ENCODE results near the gene NOP16. TPM values are rescaled to one million over a fixed set of nuclear protein-coding genes. Genes with fewer than 3 reads are reported as not detected.

Gene NOP16
- total RNA-seq, 1 experiment from 2014 or later = 56.2 TPM

DNA sequence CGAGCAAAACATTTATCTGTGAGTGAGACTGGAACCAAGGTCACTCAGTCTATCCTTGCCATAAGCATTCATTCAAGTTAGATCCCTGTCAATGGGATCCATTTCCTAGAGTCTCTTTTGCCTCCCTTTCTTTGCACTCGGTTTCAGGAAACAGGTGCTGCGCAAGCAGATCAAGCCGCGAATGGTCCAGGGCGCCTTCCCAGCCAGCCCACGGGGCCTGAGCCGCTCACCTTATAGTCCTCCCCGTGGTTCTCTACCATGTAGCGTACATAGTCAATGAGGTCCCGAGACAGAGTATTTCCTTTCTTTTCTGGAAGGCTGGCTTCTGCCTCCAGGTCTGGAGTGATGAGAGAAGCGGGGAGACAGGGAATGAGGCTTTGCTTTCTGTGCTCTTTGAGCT is 3.4 kb downstream of the NOP16 start:
- H3K36me3 ChIP-seq (replicated peaks; ENCODE audit: control insufficient read depth, insufficient read depth, low read length) = peaks cover 16% of the 10 kb centered on the region
- no peaks in the 10 kb centered on the region for H3K27me3 ChIP-seq (ENCODE audit: control insufficient read depth, insufficient read depth, low read length)
- no peak for DNase-seq
- H3K4me3 ChIP-seq (ENCODE audit: insufficient read depth, low read depth, low read length) = no peak overlapping the region

DNA sequence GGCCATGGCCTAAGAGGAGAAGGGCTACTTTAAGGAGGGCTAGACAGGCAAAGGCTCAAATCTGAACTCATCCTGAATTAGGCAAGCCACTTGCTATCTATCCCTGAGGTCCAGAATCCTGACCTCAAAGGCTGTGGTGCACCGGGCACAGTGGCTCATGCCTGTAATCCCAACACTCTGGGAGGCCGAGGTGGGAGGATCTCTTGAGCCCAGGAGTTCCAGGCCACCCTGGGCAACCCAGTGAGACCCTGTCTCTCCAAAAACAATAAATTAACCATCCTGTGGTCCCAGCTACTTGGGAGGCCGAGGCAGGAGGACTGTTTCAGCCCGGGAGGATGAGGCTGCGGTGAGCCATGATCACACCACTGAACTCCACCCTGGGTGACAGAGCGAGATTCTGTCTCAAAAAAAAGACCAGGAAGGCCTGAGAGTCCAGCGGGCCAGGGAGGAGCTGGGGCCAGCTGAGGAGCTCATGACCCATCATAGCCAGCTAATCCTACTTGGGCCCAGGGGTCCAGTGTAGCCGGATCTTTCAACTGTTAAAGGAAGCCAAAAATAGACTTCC is 4.0 kb downstream of the NOP16 start:
- DNase-seq = no peak
- Histone ChIP-seq H3K27me3 (ENCODE audit: control insufficient read depth, insufficient read depth, low read length) (no peaks in the 10 kb centered on the region), H3K36me3 (replicated peaks; ENCODE audit: control insufficient read depth, insufficient read depth, low read length) (peaks cover 16% of the 10 kb centered on the region)

DNA sequence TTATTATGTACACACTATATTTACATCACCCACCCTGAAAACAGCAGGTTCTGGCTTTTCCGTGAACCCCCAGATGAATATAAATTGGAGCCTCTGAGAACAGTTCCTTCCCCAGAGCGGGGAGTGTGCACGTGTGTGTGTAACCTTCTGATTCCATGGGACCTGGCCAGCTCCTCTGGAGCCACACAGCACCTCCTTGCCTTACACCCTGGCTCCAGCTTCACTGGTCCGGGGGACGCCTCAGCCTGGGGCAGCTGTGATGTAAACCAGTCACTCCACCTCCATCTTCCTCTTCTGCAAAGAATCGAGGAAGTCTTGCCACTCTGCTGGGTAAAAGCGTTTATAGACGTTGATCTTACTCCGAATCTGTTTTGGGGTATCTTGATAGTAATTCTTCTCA is 4.4 kb downstream of the NOP16 start:
- peaks cover 16% of the 10 kb centered on the region for H3K36me3 ChIP-seq (replicated peaks; ENCODE audit: control insufficient read depth, insufficient read depth, low read length)

More for the DNA sequence above, 4.0 kb downstream of the NOP16 start:
- no peak overlapping the region for H3K4me3 ChIP-seq (ENCODE audit: insufficient read depth, low read depth, low read length)

DNA sequence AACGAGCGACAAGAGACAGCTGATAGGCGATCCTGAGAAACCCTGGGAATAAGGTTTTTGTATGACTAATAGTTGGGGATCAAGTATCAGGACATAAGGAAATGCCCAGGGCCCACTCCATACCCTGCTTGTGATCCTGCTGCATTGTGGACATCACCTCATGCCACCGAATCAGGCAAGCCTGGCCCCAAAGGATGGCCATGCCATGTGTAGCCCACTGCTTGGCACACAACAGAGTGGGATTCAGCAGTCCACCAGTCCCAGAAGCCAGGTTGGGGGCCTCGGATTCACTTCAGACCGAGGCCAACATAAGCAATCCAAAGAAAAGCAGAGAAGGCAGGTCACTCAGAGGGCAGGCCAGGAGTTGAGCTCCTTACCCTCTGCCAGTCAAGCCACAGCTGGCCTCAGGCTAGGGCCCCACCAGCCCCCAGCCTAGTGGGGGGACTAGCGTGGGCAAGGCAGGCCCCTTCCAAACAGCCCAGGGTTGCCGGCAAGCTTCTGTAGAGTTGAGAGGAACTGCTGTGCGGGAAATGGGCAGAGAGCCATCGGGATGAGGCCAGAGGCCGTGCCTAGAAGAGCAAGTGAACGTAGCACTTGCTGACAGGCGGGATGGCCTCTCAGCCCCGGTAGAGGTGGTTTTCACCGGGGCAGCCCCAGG is 5.0 kb downstream of the NOP16 start:
- H3K4me3 ChIP-seq (ENCODE audit: insufficient read depth, low read depth, low read length) = no peak overlapping the region
- no peaks in the 10 kb centered on the region for H3K27me3 ChIP-seq (ENCODE audit: control insufficient read depth, insufficient read depth, low read length)
- H3K36me3 ChIP-seq (replicated peaks; ENCODE audit: control insufficient read depth, insufficient read depth, low read length) = peaks cover 16% of the 10 kb centered on the region
- DNase-seq = no peak

More for the DNA sequence above, 4.4 kb downstream of the NOP16 start:
- DNase-seq = no peak
- no peak overlapping the region for H3K4me3 ChIP-seq (ENCODE audit: insufficient read depth, low read depth, low read length)
- no peaks in the 10 kb centered on the region for H3K27me3 ChIP-seq (ENCODE audit: control insufficient read depth, insufficient read depth, low read length)

DNA sequence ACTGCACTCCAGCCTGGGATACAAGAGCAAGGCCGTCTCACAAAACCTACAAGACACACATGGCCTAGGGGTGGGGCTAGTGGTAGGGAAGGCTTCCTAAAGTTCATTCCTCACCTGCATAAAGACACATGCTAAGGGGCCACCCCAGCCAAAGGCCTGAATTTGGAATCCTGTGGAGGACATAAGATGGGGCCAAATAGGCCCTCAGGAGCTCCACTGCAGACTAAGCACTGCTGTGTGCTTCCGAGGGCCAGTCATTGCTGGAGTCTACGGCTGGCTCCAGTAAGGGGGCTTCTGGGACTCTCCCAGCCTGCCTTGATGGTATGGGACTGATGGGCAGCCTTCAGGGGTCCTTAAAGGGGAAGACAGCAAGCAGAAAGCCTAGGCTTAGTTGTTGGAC is 5.7 kb downstream of the NOP16 start:
- Histone ChIP-seq H3K36me3 (replicated peaks; ENCODE audit: control insufficient read depth, insufficient read depth, low read length) (peaks cover 16% of the 10 kb centered on the region), H3K4me3 (ENCODE audit: insufficient read depth, low read depth, low read length) (no peak overlapping the region), H3K27me3 (ENCODE audit: control insufficient read depth, insufficient read depth, low read length) (no peaks in the 10 kb centered on the region)
- no peak for DNase-seq

DNA sequence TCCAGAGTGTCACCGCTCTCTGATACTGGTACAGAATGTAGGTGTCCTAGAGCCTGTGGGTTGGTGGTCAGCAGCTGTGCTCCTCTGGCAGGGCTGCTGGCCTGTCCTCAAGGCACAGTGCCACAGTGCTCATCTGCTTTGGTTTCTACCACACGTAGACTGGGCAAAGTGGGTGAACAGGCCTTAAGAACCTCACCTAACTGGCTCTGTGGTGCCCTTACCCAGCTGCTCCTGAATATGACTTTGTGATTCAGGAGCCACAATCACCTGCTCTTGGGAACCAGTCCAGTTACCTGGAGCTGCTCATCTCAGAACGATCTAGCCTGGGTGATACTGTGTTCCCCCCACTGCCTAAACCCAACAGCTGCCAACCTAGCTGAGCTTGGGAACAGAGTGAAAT is 6.4 kb downstream of the NOP16 start:
- Histone ChIP-seq H3K4me3 (ENCODE audit: insufficient read depth, low read depth, low read length) (no peak overlapping the region), H3K27me3 (ENCODE audit: control insufficient read depth, insufficient read depth, low read length) (no peaks in the 10 kb centered on the region), H3K36me3 (replicated peaks; ENCODE audit: control insufficient read depth, insufficient read depth, low read length) (peaks cover 16% of the 10 kb centered on the region)
- DNase-seq = no peak

DNA sequence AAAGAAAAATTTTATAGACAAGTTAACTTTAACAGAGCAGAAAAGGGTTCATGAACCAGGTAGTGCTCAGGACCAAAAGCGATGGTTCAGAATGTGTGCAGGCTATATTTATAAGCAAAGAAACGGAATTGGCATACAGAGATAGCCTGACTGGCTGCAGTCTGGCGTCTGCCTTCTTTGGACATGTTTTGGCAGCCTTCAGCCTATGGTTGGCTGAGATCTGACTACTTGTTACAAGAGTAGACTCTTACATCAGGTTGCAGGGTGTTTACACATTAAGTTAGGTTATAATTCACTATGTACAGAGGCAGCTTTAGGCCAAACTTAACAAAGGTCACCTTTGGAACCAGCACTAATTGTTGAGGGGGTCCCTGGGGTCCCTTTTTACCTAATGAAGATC is 7.0 kb downstream of the NOP16 start:
- H3K27me3 ChIP-seq (ENCODE audit: control insufficient read depth, insufficient read depth, low read length) = no peaks in the 10 kb centered on the region
- H3K36me3 ChIP-seq (replicated peaks; ENCODE audit: control insufficient read depth, insufficient read depth, low read length) = peaks cover 16% of the 10 kb centered on the region
- H3K4me3 ChIP-seq (ENCODE audit: insufficient read depth, low read depth, low read length) = no peak overlapping the region
- no peak for DNase-seq

DNA sequence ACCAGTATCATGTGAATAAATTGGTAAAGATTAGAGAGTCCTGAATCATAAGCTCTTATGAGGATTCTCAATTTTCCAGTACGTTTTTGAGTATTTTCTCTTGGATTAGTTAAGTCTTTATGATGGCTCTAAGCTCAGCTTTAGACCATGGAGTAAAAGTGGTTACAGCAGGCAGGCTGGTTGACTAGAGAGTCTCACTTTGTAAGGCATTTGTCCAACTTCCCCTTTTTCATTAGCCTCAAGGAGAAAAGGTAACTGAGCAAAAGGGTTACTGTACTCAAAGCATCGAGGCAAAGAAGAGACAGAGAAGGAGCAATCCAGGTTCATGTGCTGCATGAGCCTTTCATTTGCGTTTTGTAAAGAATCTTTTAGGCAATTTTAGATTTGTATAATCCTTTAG is 8.5 kb downstream of the NOP16 start:
- H3K27me3 ChIP-seq (ENCODE audit: control insufficient read depth, insufficient read depth, low read length) = no peaks in the 10 kb centered on the region
- no peak for DNase-seq

DNA sequence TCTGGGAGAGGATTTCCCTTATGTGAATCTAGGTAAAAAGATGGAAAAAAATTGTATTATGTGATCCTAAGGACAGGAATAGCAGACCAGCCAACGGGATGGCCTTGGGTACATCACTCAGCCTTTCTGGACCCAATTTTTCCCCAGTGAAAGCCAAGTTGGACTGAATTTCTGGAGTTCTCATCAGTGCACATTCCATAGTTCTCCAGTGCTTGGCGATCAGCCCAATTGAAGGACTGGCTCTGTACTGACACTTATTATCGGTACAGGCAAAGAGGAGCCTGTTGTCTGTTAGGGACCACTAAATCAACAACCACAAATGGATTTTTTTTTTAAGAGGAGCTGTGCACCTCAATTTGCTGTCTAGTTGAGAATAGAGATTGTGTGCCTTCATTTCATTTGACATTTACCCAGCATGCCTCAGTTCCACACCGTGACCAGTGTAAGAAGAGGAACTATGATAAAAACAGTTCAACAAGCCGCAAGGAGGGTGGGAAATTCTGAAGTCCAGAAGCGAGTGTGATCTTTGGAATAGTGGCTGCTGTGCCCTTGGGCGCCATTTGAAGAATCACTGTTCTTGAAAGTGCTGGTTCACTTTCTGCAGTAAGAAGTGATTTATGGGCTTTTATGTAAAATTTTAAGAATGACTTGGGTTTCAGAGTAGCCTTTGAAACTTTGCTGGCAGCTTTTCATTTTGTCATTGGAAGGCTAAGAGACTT is 15.1 kb downstream of the NOP16 start:
- H3K27me3 ChIP-seq (ENCODE audit: control insufficient read depth, insufficient read depth, low read length) = no peaks in the 10 kb centered on the region
- DNase-seq = peak; percentile 7
- H3K36me3 ChIP-seq (replicated peaks; ENCODE audit: control insufficient read depth, insufficient read depth, low read length) = no peaks in the 10 kb centered on the region; the same call in 1 of the 2 replicates
- no peak overlapping the region for H3K4me3 ChIP-seq (ENCODE audit: insufficient read depth, low read depth, low read length)

More for the DNA sequence above, 8.5 kb downstream of the NOP16 start:
- Histone ChIP-seq H3K36me3 (replicated peaks; ENCODE audit: control insufficient read depth, insufficient read depth, low read length) (peaks cover 8% of the 10 kb centered on the region), H3K4me3 (ENCODE audit: insufficient read depth, low read depth, low read length) (no peak overlapping the region)

DNA sequence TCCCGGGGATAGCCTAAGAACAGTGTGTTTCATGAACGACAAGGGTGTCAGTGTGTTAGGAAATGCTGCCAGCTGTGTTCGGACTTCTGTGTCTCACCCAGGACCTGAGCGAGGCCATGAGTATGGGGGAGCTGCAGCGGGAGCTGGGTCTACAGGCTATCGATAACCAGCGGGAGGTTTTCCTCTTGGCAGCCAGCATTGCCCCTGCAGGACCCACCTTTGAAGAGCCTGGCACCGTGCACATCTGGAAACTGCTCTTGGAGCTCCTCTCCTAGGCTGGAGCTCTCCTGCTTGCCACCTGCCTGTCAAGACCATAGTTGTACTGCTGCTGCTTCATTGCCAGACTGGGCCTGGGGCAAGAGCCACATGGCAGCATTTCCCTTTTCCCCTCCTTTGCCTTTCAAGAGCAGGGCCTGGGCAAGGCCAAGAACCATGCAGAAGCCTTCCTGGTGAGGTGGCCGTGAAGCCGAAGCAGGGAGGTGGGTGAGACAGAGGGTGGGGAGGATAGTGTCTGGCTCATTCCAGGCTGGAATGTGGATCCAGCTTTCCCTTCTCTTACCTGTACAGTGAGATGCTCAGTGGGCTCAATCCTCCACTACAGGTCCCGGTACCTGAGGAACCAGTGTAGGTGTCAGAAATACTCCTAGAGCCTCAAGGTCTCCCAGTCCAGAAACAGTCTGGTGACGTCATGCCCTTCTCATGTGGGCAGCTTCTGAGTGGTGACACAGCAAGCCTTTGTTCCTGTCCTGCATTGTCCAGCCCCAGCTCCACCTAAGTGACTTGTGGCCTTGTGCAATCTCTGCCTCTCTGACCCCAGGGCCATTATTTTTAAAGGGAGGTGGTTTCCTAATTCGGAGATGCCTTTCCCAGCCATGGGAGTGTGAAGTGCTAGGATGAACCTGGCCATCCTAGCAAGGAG is 16.5 kb downstream of the NOP16 start:
- H3K4me3 ChIP-seq (ENCODE audit: insufficient read depth, low read depth, low read length) = no peak overlapping the region
- H3K27me3 ChIP-seq (ENCODE audit: control insufficient read depth, insufficient read depth, low read length) = peaks cover 2% of the 10 kb centered on the region; the same call in 1 of the 2 replicates
- no peaks in the 10 kb centered on the region; the same call in 1 of the 2 replicates for H3K36me3 ChIP-seq (replicated peaks; ENCODE audit: control insufficient read depth, insufficient read depth, low read length)
- DNase-seq = peak; percentile 8

DNA sequence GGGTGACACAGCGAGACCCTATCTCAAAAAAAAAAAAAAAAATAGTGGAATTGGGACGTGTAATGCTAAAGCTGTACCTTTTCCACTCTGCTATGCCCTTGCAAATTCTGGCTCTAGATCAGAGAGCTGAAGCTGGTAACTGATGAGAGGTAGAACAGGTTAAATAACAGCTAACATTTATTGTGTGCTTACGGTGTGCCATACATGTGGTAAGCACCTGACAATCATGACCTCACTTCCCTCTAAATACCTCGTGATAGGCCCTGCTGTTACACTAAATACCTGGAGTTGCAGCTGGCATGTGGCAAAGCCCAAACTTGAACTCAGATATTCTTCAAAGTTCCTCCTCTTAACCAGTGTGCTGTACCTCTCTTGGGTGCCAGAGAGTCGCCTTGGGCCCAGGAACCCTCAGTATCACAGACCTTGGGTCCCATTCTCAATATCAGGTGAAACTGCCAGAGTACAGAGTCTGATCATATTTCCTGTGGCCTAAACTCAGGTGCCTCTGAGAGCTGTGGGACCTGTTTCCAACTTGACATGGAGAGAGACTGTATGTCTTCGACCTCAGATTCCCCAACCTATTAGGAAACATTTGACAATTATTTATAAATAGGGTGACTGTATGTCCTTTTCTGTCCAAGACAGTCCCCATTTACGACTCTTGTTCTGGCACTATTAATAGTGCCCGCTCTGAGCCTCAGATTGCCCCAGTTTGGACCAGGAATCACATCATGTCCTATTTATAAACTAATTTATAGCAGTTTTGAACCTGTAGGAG is 18.3 kb downstream of the NOP16 start:
- Histone ChIP-seq H3K4me3 (ENCODE audit: insufficient read depth, low read depth, low read length) (no peak overlapping the region), H3K27me3 (ENCODE audit: control insufficient read depth, insufficient read depth, low read length) (peaks cover 18% of the 10 kb centered on the region), H3K36me3 (replicated peaks; ENCODE audit: control insufficient read depth, insufficient read depth, low read length) (no peaks in the 10 kb centered on the region; the same call in 1 of the 2 replicates)
- peak; percentile 13 for DNase-seq

DNA sequence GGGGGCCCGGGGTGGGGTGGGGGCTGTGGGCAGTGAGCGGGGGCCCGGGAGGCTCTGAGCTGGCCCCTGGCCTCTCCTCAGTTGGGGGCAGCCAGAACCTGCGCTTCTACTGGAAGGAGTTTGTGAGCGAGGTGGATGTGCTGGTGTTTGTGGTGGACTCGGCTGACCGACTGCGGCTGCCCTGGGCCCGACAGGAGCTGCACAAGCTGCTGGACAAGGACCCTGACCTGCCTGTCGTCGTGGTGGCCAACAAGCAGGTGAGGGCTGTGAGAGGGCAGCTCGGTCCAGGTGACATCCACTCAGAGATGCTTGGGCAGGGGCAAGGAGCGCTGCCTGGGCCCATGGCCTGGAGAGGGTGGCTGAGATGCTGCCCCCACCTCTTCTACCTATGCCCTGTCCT is 19.7 kb downstream of the NOP16 start:
- Histone ChIP-seq H3K27me3 (ENCODE audit: control insufficient read depth, insufficient read depth, low read length) (peaks cover 28% of the 10 kb centered on the region), H3K36me3 (replicated peaks; ENCODE audit: control insufficient read depth, insufficient read depth, low read length) (no peaks in the 10 kb centered on the region; the same call in 1 of the 2 replicates), H3K4me3 (ENCODE audit: insufficient read depth, low read depth, low read length) (no peak overlapping the region)
- DNase-seq = no peak

DNA sequence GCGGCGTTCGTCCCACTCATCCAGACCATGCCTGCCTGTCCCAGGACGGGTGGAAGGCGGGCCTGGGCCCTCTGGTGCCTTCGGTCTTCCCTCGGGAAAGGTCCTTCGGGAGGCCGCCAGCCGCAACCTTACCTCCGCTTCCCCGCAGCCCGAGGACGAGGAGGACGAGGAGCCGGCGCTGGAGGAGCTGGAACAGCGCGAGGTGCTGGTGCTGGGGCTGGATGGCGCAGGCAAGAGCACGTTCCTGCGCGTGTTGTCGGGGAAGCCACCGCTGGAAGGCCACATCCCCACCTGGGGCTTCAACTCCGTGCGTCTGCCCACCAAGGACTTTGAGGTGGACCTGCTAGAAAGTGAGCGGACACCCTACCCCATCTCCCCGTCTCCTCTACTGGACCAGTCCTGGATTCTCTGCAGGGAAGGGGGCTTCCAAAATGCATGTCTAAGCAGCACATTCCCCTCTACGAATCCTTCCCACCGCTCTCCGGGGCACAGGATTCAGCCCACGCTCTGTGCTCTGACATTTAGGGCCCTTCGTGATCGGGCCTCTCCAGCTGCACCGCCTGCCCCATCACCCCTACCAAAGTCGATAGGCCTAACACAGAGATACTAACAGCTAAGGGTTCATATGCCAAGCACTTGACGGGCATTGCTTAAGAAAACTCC is 22.0 kb downstream of the NOP16 start:
- Histone ChIP-seq H3K27me3 (ENCODE audit: control insufficient read depth, insufficient read depth, low read length) (peaks cover 46% of the 10 kb centered on the region), H3K4me3 (ENCODE audit: insufficient read depth, low read depth, low read length) (peak overlapping the region; percentile 76), H3K36me3 (replicated peaks; ENCODE audit: control insufficient read depth, insufficient read depth, low read length) (no peaks in the 10 kb centered on the region; the same call in 1 of the 2 replicates)
- no peak for DNase-seq

Measured in H7 (cell line).